ENCODE measurements around the gene PHF2. TPM values are rescaled to one million over a fixed set of nuclear protein-coding genes. Genes with fewer than 3 reads are reported as not detected.

The PHF2 gene
- total RNA-seq, 1 donor from 2014 or later = 22.4 TPM

- DNase-seq = no peak
Measured at GRCh38 chr9:93630806-93631411, 54.5 kb downstream of the PHF2 start.

- no peak for DNase-seq
Measured at GRCh38 chr9:93633492-93634221, 57.3 kb downstream of the PHF2 start.

- DNase-seq = no peak
Measured at GRCh38 chr9:93634311-93635185, 58.2 kb downstream of the PHF2 start.

GRCh38 chr9:93635186-93636107 is 59.1 kb downstream of the PHF2 start:
- DNase-seq = no peak

- no peak for DNase-seq
Measured at GRCh38 chr9:93636172-93636661, 59.8 kb downstream of the PHF2 start.

- no peak for DNase-seq
Measured at GRCh38 chr9:93636667-93637066, 60.3 kb downstream of the PHF2 start.

- no peak for DNase-seq
Measured at GRCh38 chr9:93637886-93638285, 61.5 kb downstream of the PHF2 start.

GRCh38 chr9:93640027-93640426 is 63.6 kb downstream of the PHF2 start:
- no peak for DNase-seq

GRCh38 chr9:93642961-93643360 is 66.6 kb downstream of the PHF2 start:
- no peak for DNase-seq

- no peak for DNase-seq
Measured at GRCh38 chr9:93644397-93645088, 68.2 kb downstream of the PHF2 start.

- no peak for DNase-seq
Measured at GRCh38 chr9:93645149-93645889, 68.9 kb downstream of the PHF2 start.

- DNase-seq = no peak
Measured at GRCh38 chr9:93645921-93646639, 69.7 kb downstream of the PHF2 start.

GRCh38 chr9:93646640-93647178 is 70.3 kb downstream of the PHF2 start:
- DNase-seq = no peak

- no peak for DNase-seq
Measured at GRCh38 chr9:93648181-93648580, 71.8 kb downstream of the PHF2 start.

- no peak for DNase-seq
Measured at GRCh38 chr9:93648836-93649235, 72.5 kb downstream of the PHF2 start.

GRCh38 chr9:93649610-93650261 is 73.4 kb downstream of the PHF2 start:
- no peak for DNase-seq

- DNase-seq = no peak
Measured at GRCh38 chr9:93650448-93650847, 74.1 kb downstream of the PHF2 start.

- no peak for DNase-seq
Measured at GRCh38 chr9:93651521-93651950, 75.2 kb downstream of the PHF2 start.
